ENCODE measurements around the gene PWWP3B. TPM values are rescaled to one million over a fixed set of nuclear protein-coding genes. Genes with fewer than 3 reads are reported as not detected.

The PWWP3B gene
- total RNA-seq, 1 experiment from 2014 or later: not detected

GRCh38 chrX:106171293-106171820 is 3.3 kb downstream of the PWWP3B start:
- POLR2A ChIA-PET (ENCODE audit: low non-redundant PET): no interaction called here
- Histone ChIP-seq H3K4me3 (ENCODE audit: low read depth, low read length, poor library complexity, severe bottlenecking) (no peak overlapping the region), H3K27ac (ENCODE audit: low read depth, low read length, poor library complexity, severe bottlenecking) (no peak overlapping the region), H3K27me3 (replicated peaks; ENCODE audit: insufficient read depth, low read depth, low read length, poor library complexity) (peaks cover 20% of the 10 kb centered on the region), H3K36me3 (ENCODE audit: insufficient read depth, low read length, poor library complexity, severe bottlenecking) (no peaks in the 10 kb centered on the region), H3K4me1 (ENCODE audit: insufficient read depth, low read length, poor library complexity, severe bottlenecking) (no peaks in the 10 kb centered on the region), H3K9me3 (ENCODE audit: low read depth, low read length, poor library complexity, severe bottlenecking) (peaks cover 2% of the 10 kb centered on the region)
- intact Hi-C loops (cut with micrococcal nuclease; ENCODE audit: unreplicated experiment): no loop called here
- TF ChIP-seq EZH2 (IDR thresholded peaks at IDR 0.05; ENCODE audit: borderline replicate concordance, low read depth, low read length, poor library complexity, severe bottlenecking) (no peak), CTCF (conservative IDR thresholded peaks at IDR 0.05; ENCODE audit: low read depth, low read length) (no peak)
- CTCF ChIA-PET: no interaction called here
- DNase-seq (ENCODE audit: low spot score): no peak
- BruUV-seq (replicated peaks): no TSS peak

GRCh38 chrX:106177106-106177981 is 9.2 kb downstream of the PWWP3B start:
- CTCF ChIA-PET: no interaction called here
- Histone ChIP-seq H3K4me3 (ENCODE audit: low read depth, low read length, poor library complexity, severe bottlenecking) (no peak overlapping the region), H3K36me3 (ENCODE audit: insufficient read depth, low read length, poor library complexity, severe bottlenecking) (no peaks in the 10 kb centered on the region), H3K9me3 (ENCODE audit: low read depth, low read length, poor library complexity, severe bottlenecking) (peaks cover 3% of the 10 kb centered on the region), H3K4me1 (ENCODE audit: insufficient read depth, low read length, poor library complexity, severe bottlenecking) (no peaks in the 10 kb centered on the region), H3K27me3 (replicated peaks; ENCODE audit: insufficient read depth, low read depth, low read length, poor library complexity) (no peaks in the 10 kb centered on the region), H3K27ac (ENCODE audit: low read depth, low read length, poor library complexity, severe bottlenecking) (no peak overlapping the region)
- no TSS peak for BruUV-seq (replicated peaks)
- no peak for TF ChIP-seq EZH2 (IDR thresholded peaks at IDR 0.05; ENCODE audit: borderline replicate concordance, low read depth, low read length, poor library complexity, severe bottlenecking)
- TF ChIP-seq CTCF (conservative IDR thresholded peaks at IDR 0.05; ENCODE audit: low read depth, low read length): no peak
- no peak for DNase-seq (ENCODE audit: low spot score)
- POLR2A ChIA-PET (ENCODE audit: low non-redundant PET): no interaction called here
- intact Hi-C loops (cut with micrococcal nuclease; ENCODE audit: unreplicated experiment): no loop called here

GRCh38 chrX:106177982-106178321 is 9.8 kb downstream of the PWWP3B start:
- intact Hi-C loops (cut with micrococcal nuclease; ENCODE audit: unreplicated experiment): no loop called here
- CTCF ChIA-PET: no interaction called here
- BruUV-seq (replicated peaks): no TSS peak
- no peak for DNase-seq (ENCODE audit: low spot score)
- POLR2A ChIA-PET (ENCODE audit: low non-redundant PET): no interaction called here
- Histone ChIP-seq H3K27me3 (replicated peaks; ENCODE audit: insufficient read depth, low read depth, low read length, poor library complexity) (no peaks in the 10 kb centered on the region), H3K27ac (ENCODE audit: low read depth, low read length, poor library complexity, severe bottlenecking) (no peak overlapping the region), H3K9me3 (ENCODE audit: low read depth, low read length, poor library complexity, severe bottlenecking) (peaks cover 3% of the 10 kb centered on the region), H3K36me3 (ENCODE audit: insufficient read depth, low read length, poor library complexity, severe bottlenecking) (no peaks in the 10 kb centered on the region), H3K4me1 (ENCODE audit: insufficient read depth, low read length, poor library complexity, severe bottlenecking) (no peaks in the 10 kb centered on the region), H3K4me3 (ENCODE audit: low read depth, low read length, poor library complexity, severe bottlenecking) (no peak overlapping the region)
- TF ChIP-seq EZH2 (IDR thresholded peaks at IDR 0.05; ENCODE audit: borderline replicate concordance, low read depth, low read length, poor library complexity, severe bottlenecking): no peak
- TF ChIP-seq CTCF (conservative IDR thresholded peaks at IDR 0.05; ENCODE audit: low read depth, low read length): no peak
